SK-N-SH (cell line): ENCODE data around the gene PIAS1. TPM values are rescaled to one million over a fixed set of nuclear protein-coding genes. Genes with fewer than 3 reads are reported as not detected.

Experiments used
- CTCF ChIA-PET: fragments of 300-600, 350-600 bp; formaldehyde crosslinking; extraction: SDS; loops from one replicate; lab custom pipeline; 2021; lab: Yijun Ruan, JAX
- POLR2A ChIA-PET: fragments of 350-600 bp; sonication (Branson Sonifier 250); formaldehyde crosslinking; extraction: SDS; loops from one replicate; lab custom pipeline; 2020; ENCODE audit warnings: antibody characterized with exemption, inconsistent platforms; lab: Yijun Ruan, JAX
- DNase-seq: peaks from one replicate; pipeline ENCODE4 v3.0.0; 2012
- H2AFZ ChIP-seq: fragments of 200-600 bp; sonication (generic); 2 replicates; pipeline ENCODE4 v1.8.1; 2016; ENCODE audit warnings: antibody characterized with exemption, mild to moderate bottlenecking, low read depth
- H3F3A ChIP-seq: fragments of 200-600 bp; sonication (generic); replicated peaks from 2 replicates; pipeline ENCODE3; 2016; ENCODE audit warnings: antibody characterized with exemption, mild to moderate bottlenecking; ENCODE audit not compliant: insufficient read depth
- H3K27ac ChIP-seq, 2 experiments: fragments of 200-500 bp in 1 of 2; fragments of 200-600 bp in 1 of 2; sonication (Bioruptor generic) in 1 of 2; sonication (generic), shearing (Covaris generic) in 1 of 2; 2 replicates each; pipeline versions ENCODE4 v1.5.1 to v1.6.1; 2014 to 2016; ENCODE audit warnings: low read depth in 2 of 2, inconsistent platforms in 1 of 2, low read length in 1 of 2, mild to moderate bottlenecking in 1 of 2, mixed read lengths in 1 of 2
- H3K27me3 ChIP-seq: fragments of 200-600 bp; sonication (generic), shearing (Covaris generic); 2 replicates; pipeline ENCODE4 v1.6.1; 2016; ENCODE audit warnings: mixed run types; ENCODE audit not compliant: insufficient read depth
- H3K36me3 ChIP-seq, 2 experiments: fragments of 200-500 bp in 1 of 2; fragments of 200-600 bp in 1 of 2; sonication (Bioruptor generic) in 1 of 2; sonication (generic) in 1 of 2; replicated peaks in 1 of 2; 2 replicates each; pipeline versions ENCODE3 to v1.5.1; 2014 to 2016; ENCODE audit warnings: low read length in 1 of 2, mild to moderate bottlenecking in 1 of 2; ENCODE audit not compliant: insufficient read depth in 2 of 2, control insufficient read depth in 1 of 2
- H3K4me1 ChIP-seq, 2 experiments: fragments of 200-500 bp in 1 of 2; fragments of 200-600 bp in 1 of 2; sonication (Bioruptor generic) in 1 of 2; sonication (generic), shearing (Covaris generic) in 1 of 2; 2 replicates each; pipeline versions ENCODE4 v1.5.1 to v1.6.1; 2014 to 2016; ENCODE audit warnings: low read depth in 1 of 2, low read length in 1 of 2, mixed run types in 1 of 2; ENCODE audit not compliant: insufficient read depth in 2 of 2, control insufficient read depth in 1 of 2
- H3K4me2 ChIP-seq: fragments of 200-600 bp; sonication (generic), shearing (Covaris generic); 2 replicates; pipeline ENCODE4 v1.6.1; 2017; ENCODE audit warnings: mixed run types
- H3K4me3 ChIP-seq, 2 experiments: fragments of 200-500 bp in 1 of 2; fragments of 200-600 bp in 1 of 2; sonication (Bioruptor generic) in 1 of 2; sonication (generic), shearing (Covaris generic) in 1 of 2; 2 replicates each; pipeline versions ENCODE4 v1.5.1 to v1.8.1; 2014 to 2016; ENCODE audit warnings: low read depth in 2 of 2, inconsistent platforms in 1 of 2, low read length in 1 of 2, mild to moderate bottlenecking in 1 of 2, mixed read lengths in 1 of 2, moderate library complexity in 1 of 2
- H3K79me2 ChIP-seq: fragments of 200-600 bp; sonication (generic); 2 replicates; pipeline ENCODE4 v1.8.1; 2017; ENCODE audit warnings: mild to moderate bottlenecking; ENCODE audit not compliant: insufficient read depth
- H3K9ac ChIP-seq: fragments of 200-600 bp; sonication (generic); 2 replicates; pipeline ENCODE4 v1.6.1; 2017; ENCODE audit warnings: mixed run types
- H3K9me2 ChIP-seq: fragments of 200-600 bp; sonication (generic); 2 replicates; pipeline ENCODE4 v1.6.1; 2017; ENCODE audit warnings: mixed run types
- H3K9me3 ChIP-seq: fragments of 200-600 bp; sonication (generic); 2 replicates; pipeline ENCODE4 v1.6.1; 2017; ENCODE audit warnings: mixed run types, mild to moderate bottlenecking, moderate library complexity
- H4K20me1 ChIP-seq: fragments of 200-600 bp; sonication (generic); 2 replicates; pipeline ENCODE4 v1.6.1; 2017; ENCODE audit warnings: mild to moderate bottlenecking, mixed run types; ENCODE audit not compliant: insufficient read depth
- ELF1 ChIP-seq: IDR thresholded peaks from 2 replicates; pipeline ENCODE4 v1.4.0; 2012
- EP300 ChIP-seq, 2 experiments: IDR thresholded peaks; 2 replicates each; pipeline versions ENCODE4 v1.4.0 to v1.6.1; 2012; ENCODE audit warnings: borderline replicate concordance in 1 of 2, low read depth in 1 of 2, low read length in 1 of 2
- EZH2phosphoT487 ChIP-seq: fragments of 200-600 bp; sonication (generic); IDR thresholded peaks from 2 replicates; pipeline ENCODE4 v1.6.1; 2017; ENCODE audit warnings: low read depth, mixed run types, mild to moderate bottlenecking, antibody characterized with exemption, moderate library complexity, borderline replicate concordance
- FOXJ3 ChIP-seq: sonication (generic); formaldehyde crosslinking; IDR thresholded peaks from 2 replicates; pipeline ENCODE4 v1.5.1; 2020; ENCODE audit warnings: mild to moderate bottlenecking, missing genetic modification reagents
- FOXM1 ChIP-seq: IDR thresholded peaks from 2 replicates; pipeline ENCODE4 v1.4.0; 2012; ENCODE audit warnings: low read depth, mild to moderate bottlenecking
- JUND ChIP-seq: IDR thresholded peaks from 2 replicates; pipeline ENCODE4 v1.4.0; 2012
- MEF2A ChIP-seq: IDR thresholded peaks from 2 replicates; pipeline ENCODE4 v1.4.0; 2012; ENCODE audit warnings: low read depth, borderline replicate concordance
- MXI1 ChIP-seq: IDR thresholded peaks from 2 replicates; pipeline ENCODE4 v1.6.1; 2012; ENCODE audit warnings: mild to moderate bottlenecking, low read depth, low read length, improper control_type of control experiment
- NRF1 ChIP-seq: IDR thresholded peaks from 2 replicates; pipeline ENCODE4 v1.6.1; 2012; ENCODE audit warnings: low read depth, mild to moderate bottlenecking, low read length
- SMC3 ChIP-seq: IDR thresholded peaks from 2 replicates; pipeline ENCODE4 v1.6.1; 2012; ENCODE audit warnings: low read depth, low read length, improper control_type of control experiment
- TAF1 ChIP-seq: IDR thresholded peaks from 2 replicates; pipeline ENCODE4 v1.6.1; 2012; ENCODE audit warnings: low read depth, mild to moderate bottlenecking, low read length, moderate library complexity, borderline replicate concordance
- TCF12 ChIP-seq: IDR thresholded peaks from 2 replicates; pipeline ENCODE4 v1.4.0; 2012
- YY1 ChIP-seq: IDR thresholded peaks from 2 replicates; pipeline ENCODE4 v1.4.0; 2012; ENCODE audit warnings: low read depth, mild to moderate bottlenecking
- WGBS: methylation state at CpG from one replicate; pipeline ENCODE4 v1.1.6; 2017; ENCODE audit warnings: low lambda C conversion rate; 5-methylcytosine and 5-hydroxymethylcytosine counted together
- polyA plus RNA-seq, 3 experiments: library from polyadenylated mRNA; depleted of rRNA; stranded (reverse); fragments of >200 nt; gene quantifications; 2 replicates each; pipeline ENCODE4 v1.2.3, GENCODE V29; 2012
- TF ChIP-seq, protein P1 (sequence below): IDR thresholded peaks from 2 replicates; pipeline ENCODE4 v1.6.1; 2012; ENCODE audit warnings: mild to moderate bottlenecking, low read depth, low read length, moderate library complexity
- TF ChIP-seq, protein P2 (sequence below): IDR thresholded peaks from 2 replicates; pipeline ENCODE4 v1.4.0; 2012; ENCODE audit warnings: low read depth, borderline replicate concordance

PIAS1 gene
- polyA plus RNA-seq, 1 of the 3 experiments (the other 2 are of a cell fraction) = 9.0 TPM

DNA sequence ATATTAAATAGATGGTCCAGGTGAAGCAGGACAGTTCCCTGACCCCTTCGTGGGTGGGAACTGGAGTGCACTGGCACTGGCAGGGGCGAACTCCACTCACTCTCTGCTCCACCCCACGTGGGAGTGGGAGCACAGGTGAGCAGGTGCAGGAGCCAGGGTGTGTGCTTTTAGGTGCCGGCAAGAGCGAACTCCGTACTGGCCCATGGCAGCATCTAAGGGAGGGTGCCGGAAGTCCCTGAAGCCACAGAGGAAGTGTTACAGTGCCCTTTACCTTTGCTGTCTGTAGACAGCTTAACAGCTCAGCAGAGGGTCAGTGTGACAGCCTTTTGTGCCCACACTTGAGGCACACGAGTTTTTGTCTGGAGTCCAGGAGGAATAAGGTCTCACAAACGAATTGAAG is 26.7 kb upstream of the PIAS1 start:
- H3F3A ChIP-seq = no peaks in the 10 kb centered on the region
- ChIA-PET POLR2A (no interaction called here), CTCF (interaction anchor here (0.7 kb wide), 1 partner anchor 163 kb away, joined by 3 read pairs; no protein-coding TSS in a partner anchor)
- H3K9me2 ChIP-seq = no peaks in the 10 kb centered on the region
- no peak overlapping the region for H2AFZ ChIP-seq
- WGBS = 33% methylated on average over 8 of the region's 9 CpGs
- no peak for DNase-seq
- no peaks in the 10 kb centered on the region for H3K4me1 ChIP-seq
- H3K9me3 ChIP-seq = no peaks in the 10 kb centered on the region
- H3K36me3 ChIP-seq = no peaks in the 10 kb centered on the region
- 0 out of 2 replicates have a peak, but pooled peaks cover 7% of the 10 kb centered on the region for H3K27me3 ChIP-seq
- no peak overlapping the region for H3K4me2 ChIP-seq
- no peaks in the 10 kb centered on the region for H3K79me2 ChIP-seq
- no peak overlapping the region for H3K9ac ChIP-seq
- H3K27ac ChIP-seq = no peak overlapping the region
- TF ChIP-seq FOXM1 (no peak), MXI1 (no peak), TAF1 (no peak), EZH2phosphoT487 (no peak), ELF1 (no peak), JUND (no peak), TCF12 (no peak), FOXJ3 (CRISPR knock-in tag) (no peak), SMC3 (no peak), EP300 (IDR thresholded peaks at IDR 0.05; ENCODE audit: borderline replicate concordance in 1 of 2, low read depth in 1 of 2, low read length in 1 of 2) (no peak), MEF2A (no peak), YY1 (no peak), NRF1 (no peak)
- TF ChIP-seq, protein P1, sequence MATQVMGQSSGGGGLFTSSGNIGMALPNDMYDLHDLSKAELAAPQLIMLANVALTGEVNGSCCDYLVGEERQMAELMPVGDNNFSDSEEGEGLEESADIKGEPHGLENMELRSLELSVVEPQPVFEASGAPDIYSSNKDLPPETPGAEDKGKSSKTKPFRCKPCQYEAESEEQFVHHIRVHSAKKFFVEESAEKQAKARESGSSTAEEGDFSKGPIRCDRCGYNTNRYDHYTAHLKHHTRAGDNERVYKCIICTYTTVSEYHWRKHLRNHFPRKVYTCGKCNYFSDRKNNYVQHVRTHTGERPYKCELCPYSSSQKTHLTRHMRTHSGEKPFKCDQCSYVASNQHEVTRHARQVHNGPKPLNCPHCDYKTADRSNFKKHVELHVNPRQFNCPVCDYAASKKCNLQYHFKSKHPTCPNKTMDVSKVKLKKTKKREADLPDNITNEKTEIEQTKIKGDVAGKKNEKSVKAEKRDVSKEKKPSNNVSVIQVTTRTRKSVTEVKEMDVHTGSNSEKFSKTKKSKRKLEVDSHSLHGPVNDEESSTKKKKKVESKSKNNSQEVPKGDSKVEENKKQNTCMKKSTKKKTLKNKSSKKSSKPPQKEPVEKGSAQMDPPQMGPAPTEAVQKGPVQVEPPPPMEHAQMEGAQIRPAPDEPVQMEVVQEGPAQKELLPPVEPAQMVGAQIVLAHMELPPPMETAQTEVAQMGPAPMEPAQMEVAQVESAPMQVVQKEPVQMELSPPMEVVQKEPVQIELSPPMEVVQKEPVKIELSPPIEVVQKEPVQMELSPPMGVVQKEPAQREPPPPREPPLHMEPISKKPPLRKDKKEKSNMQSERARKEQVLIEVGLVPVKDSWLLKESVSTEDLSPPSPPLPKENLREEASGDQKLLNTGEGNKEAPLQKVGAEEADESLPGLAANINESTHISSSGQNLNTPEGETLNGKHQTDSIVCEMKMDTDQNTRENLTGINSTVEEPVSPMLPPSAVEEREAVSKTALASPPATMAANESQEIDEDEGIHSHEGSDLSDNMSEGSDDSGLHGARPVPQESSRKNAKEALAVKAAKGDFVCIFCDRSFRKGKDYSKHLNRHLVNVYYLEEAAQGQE = no peak
- TF ChIP-seq, protein P2, sequence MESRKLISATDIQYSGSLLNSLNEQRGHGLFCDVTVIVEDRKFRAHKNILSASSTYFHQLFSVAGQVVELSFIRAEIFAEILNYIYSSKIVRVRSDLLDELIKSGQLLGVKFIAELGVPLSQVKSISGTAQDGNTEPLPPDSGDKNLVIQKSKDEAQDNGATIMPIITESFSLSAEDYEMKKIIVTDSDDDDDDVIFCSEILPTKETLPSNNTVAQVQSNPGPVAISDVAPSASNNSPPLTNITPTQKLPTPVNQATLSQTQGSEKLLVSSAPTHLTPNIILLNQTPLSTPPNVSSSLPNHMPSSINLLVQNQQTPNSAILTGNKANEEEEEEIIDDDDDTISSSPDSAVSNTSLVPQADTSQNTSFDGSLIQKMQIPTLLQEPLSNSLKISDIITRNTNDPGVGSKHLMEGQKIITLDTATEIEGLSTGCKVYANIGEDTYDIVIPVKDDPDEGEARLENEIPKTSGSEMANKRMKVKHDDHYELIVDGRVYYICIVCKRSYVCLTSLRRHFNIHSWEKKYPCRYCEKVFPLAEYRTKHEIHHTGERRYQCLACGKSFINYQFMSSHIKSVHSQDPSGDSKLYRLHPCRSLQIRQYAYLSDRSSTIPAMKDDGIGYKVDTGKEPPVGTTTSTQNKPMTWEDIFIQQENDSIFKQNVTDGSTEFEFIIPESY = no peak
- H3K4me3 ChIP-seq = no peak overlapping the region
- H4K20me1 ChIP-seq = no peaks in the 10 kb centered on the region
